Lower lobe of right lung (tissue), 2 donors: ENCODE results near the gene FMN1. TPM values are rescaled to one million over a fixed set of nuclear protein-coding genes. Genes with fewer than 3 reads are reported as not detected.

Experiments
- ATAC-seq, 2 donors: fragments of 200-7000 bp; cut with Tn5 transposase; one replicate each; pipeline ENCODE4 v1.9.1; 2020 to 2022; ENCODE audit warnings: mild to moderate bottlenecking in 2 of 2, moderate library complexity in 2 of 2
- DNase-seq: peaks from one replicate; pipeline ENCODE4 v3.0.0-alpha.2; 2020
- H3K27ac ChIP-seq: fragments of 200-600 bp; one replicate; pipeline ENCODE4 v1.8.0; 2022
- H3K27me3 ChIP-seq: fragments of 200-600 bp; one replicate; pipeline ENCODE4 v1.8.0; 2022; ENCODE audit warnings: low read depth
- H3K36me3 ChIP-seq: fragments of 200-600 bp; one replicate; pipeline ENCODE4 v1.8.0; 2022; ENCODE audit warnings: mild to moderate bottlenecking
- H3K4me1 ChIP-seq: fragments of 200-600 bp; one replicate; pipeline ENCODE4 v1.8.0; 2022
- H3K4me3 ChIP-seq: fragments of 200-600 bp; one replicate; pipeline ENCODE4 v1.8.0; 2022; ENCODE audit warnings: mild to moderate bottlenecking
- H3K9me3 ChIP-seq: fragments of 200-600 bp; one replicate; pipeline ENCODE4 v1.8.0; 2022
- CTCF ChIP-seq: fragments of 200-600 bp; IDR thresholded peaks from one replicate; pipeline ENCODE4 v1.8.0; 2022; ENCODE audit warnings: antibody characterized with exemption, mild to moderate bottlenecking
- intact Hi-C: fragments of 100-400 bp; cut with DNase I; formaldehyde crosslinking; loops from one replicate; pipeline ENCODE4 v1.11.0; 2022
- total RNA-seq: library from RNA; stranded (reverse); fragmentation: NEBNext Ultra II Directional; extraction: Animal tissue kit (Norgen Biotek cat#: 25700); gene quantifications from one replicate; pipeline ENCODE4 v1.2.1, GENCODE V29; 2021
- donor health status: DM: no; HTN: yes; CAD: no; lungs with severe emphysema.

FMN1 gene
- total RNA-seq, 1 donor from 2014 or later = 38.8 TPM

GRCh38 chr15:32823750-32824149 is 370.8 kb downstream of the FMN1 start:
- Histone ChIP-seq H3K4me3 (no peak overlapping the region), H3K4me1 (no peaks in the 10 kb centered on the region), H3K27ac (no peak overlapping the region), H3K9me3 (no peaks in the 10 kb centered on the region), H3K36me3 (no peaks in the 10 kb centered on the region), H3K27me3 (no peaks in the 10 kb centered on the region)
- ATAC-seq (no peak), DNase-seq (no peak)
- no peak for TF ChIP-seq CTCF
- intact Hi-C loops = no loop called here

DNA sequence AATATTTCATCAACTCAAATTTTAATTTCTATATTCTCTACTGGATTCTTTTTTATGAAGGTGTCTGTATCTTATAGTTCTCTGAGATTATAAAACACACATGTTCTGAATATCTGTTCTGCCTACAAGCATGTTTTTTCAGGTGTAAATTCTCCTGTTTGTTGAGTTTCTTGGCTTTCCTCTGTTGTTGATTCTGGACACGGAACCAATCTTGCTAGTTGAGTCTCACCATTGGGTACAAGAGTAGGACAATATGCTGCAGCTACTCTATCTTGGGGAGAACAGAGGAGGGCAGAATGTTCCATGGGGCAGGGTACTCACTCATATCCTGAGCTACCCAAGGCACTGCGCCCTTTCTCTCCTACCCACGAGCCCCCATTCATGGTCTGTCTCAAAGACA is 371.8 kb downstream of the FMN1 start:
- intact Hi-C loops = no loop called here
- DNase-seq (no peak), ATAC-seq (no peak)
- no peaks in the 10 kb centered on the region for H3K36me3 ChIP-seq
- no peak overlapping the region for H3K27ac ChIP-seq
- TF ChIP-seq CTCF = no peak
- H3K4me3 ChIP-seq = no peak overlapping the region
- no peaks in the 10 kb centered on the region for H3K27me3 ChIP-seq
- H3K4me1 ChIP-seq = no peaks in the 10 kb centered on the region
- no peaks in the 10 kb centered on the region for H3K9me3 ChIP-seq

- no peak overlapping the region for H3K4me3 ChIP-seq
- TF ChIP-seq CTCF = no peak
- DNase-seq (no peak), ATAC-seq (no peak)
- no peaks in the 10 kb centered on the region for H3K9me3 ChIP-seq
- H3K27ac ChIP-seq = no peak overlapping the region
- H3K4me1 ChIP-seq = no peaks in the 10 kb centered on the region
- H3K27me3 ChIP-seq = no peaks in the 10 kb centered on the region
- intact Hi-C loops = no loop called here
- H3K36me3 ChIP-seq = no peaks in the 10 kb centered on the region
These were observed 375.1 kb downstream of the FMN1 start for GRCh38 chr15:32819448-32819847.

DNA sequence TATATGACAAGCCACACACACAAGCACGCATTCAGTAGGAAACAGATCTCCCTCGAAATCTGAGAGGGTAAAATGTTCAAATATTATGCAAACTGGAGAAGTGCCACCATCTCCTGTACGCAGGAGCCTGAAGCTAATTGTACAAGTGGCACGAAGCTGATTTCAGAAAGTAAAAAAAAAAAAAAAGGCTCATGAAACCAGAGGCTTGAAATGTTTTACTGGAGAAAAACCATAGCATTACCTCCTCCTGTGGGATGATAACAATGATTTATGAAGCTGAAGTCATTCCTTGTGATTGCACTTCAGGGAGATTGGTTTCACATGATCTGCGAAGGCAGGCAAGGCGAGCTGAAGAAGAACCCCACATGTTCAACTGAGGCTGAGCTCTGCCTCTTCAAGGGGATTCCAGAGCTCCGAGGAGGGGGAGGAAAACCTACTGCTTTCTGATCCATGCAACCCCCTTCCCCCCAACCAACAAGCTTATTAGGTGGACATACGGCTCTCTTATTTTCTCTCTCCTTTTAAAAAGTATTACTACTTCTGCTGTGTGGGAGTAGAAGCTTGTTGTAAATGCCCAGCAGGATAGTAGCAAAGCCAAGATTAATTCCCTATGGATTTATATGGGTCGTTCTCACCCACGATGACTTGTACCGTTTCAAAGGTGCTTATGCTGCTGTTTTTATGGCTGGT is 375.6 kb downstream of the FMN1 start:
- intact Hi-C loops = no loop called here
- no peaks in the 10 kb centered on the region for H3K4me1 ChIP-seq
- no peak for TF ChIP-seq CTCF
- DNase-seq (no peak), ATAC-seq (no peak)
- no peaks in the 10 kb centered on the region for H3K36me3 ChIP-seq
- H3K4me3 ChIP-seq = no peak overlapping the region
- no peaks in the 10 kb centered on the region for H3K27me3 ChIP-seq
- no peak overlapping the region for H3K27ac ChIP-seq
- H3K9me3 ChIP-seq = no peaks in the 10 kb centered on the region

DNA sequence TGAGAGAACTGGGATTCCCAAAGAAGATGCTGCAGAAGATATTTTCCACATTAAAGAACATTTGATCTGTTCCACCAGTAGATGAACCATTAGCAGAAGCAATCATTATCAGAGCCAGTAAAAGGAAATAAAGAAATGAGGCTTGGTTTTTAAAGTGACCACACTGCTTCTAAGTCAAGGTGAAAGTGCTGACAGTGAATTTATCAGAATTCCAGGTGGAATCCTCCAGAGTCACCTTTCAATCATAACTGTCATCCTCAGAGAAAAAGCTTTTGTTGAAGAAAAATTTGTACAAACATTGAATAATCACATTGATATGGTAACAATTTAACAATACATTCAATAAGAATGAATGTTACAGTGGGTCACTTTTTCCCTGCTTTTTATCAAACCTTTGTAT is 376.9 kb downstream of the FMN1 start:
- Histone ChIP-seq H3K4me3 (no peak overlapping the region), H3K27me3 (no peaks in the 10 kb centered on the region), H3K36me3 (no peaks in the 10 kb centered on the region), H3K4me1 (no peaks in the 10 kb centered on the region), H3K27ac (no peak overlapping the region), H3K9me3 (no peaks in the 10 kb centered on the region)
- no peak for TF ChIP-seq CTCF
- ATAC-seq (no peak), DNase-seq (no peak)
- intact Hi-C loops = no loop called here

DNA sequence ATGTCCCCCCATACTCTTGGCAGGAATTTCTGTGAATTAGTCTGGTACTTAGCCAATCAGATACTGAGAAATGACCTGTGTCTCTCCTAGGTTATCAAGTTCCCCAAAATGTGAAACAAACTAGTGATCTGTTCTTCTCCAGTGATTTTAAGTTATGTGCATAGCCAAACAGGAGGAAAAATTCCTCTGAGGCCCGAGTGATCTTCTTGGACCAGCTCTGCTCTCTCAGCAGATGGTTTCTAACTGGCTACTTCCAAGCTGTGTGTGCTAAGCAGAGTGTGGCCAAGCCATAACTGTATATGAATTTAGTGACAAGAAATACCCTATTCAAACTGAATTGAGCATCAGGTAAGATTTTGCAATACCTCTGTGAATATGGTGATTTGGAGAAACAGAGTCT is 387.2 kb downstream of the FMN1 start:
- peaks cover 5% of the 10 kb centered on the region for H3K9me3 ChIP-seq
- ATAC-seq = no peak
- H3K36me3 ChIP-seq = no peaks in the 10 kb centered on the region
- TF ChIP-seq CTCF = no peak
- H3K4me1 ChIP-seq = no peaks in the 10 kb centered on the region
- no peak overlapping the region for H3K4me3 ChIP-seq
- no peak for DNase-seq
- no peak overlapping the region for H3K27ac ChIP-seq
- intact Hi-C loops = no loop called here
- no peaks in the 10 kb centered on the region for H3K27me3 ChIP-seq
